GM10266 (cell line): ENCODE results near the gene CLSTN1.
"Not testable (repeated sequence)": the region's sequence is repeated elsewhere in the genome, so short reads cannot be mapped to it uniquely, and the experiment has no call there.

Experiments
- DNase-seq: peaks from one replicate; pipeline ENCODE4 v3.0.0; 2012; ENCODE audit errors: extremely low spot score
- CTCF ChIP-seq: IDR thresholded peaks from 2 replicates; pipeline ENCODE4 v1.5.1; 2012; ENCODE audit warnings: mild to moderate bottlenecking, low read depth; ENCODE audit not compliant: control insufficient read depth, insufficient read depth; ENCODE audit errors: missing control alignments

The CLSTN1 gene

GRCh38 chr1:9768983-9769382 is 54.8 kb downstream of the CLSTN1 start:
- no peak for DNase-seq
- no peak for TF ChIP-seq CTCF

GRCh38 chr1:9767964-9768668 is 55.6 kb downstream of the CLSTN1 start:
- TF ChIP-seq CTCF: no peak
- DNase-seq: no peak

- no peak for TF ChIP-seq CTCF
- DNase-seq: no peak
Observed at GRCh38 chr1:9766759-9767442, 56.9 kb downstream of the CLSTN1 start.

- TF ChIP-seq CTCF: no peak
- DNase-seq: no peak
Observed at GRCh38 chr1:9764550-9764949, 59.2 kb downstream of the CLSTN1 start.

- TF ChIP-seq CTCF: no peak
- DNase-seq: no peak
Observed at GRCh38 chr1:9763914-9764313, 59.9 kb downstream of the CLSTN1 start.

- not testable (repeated sequence) for DNase-seq
Observed at GRCh38 chr1:9762446-9762845, 61.3 kb downstream of the CLSTN1 start.

GRCh38 chr1:9761855-9762254 is 61.9 kb downstream of the CLSTN1 start:
- no peak for TF ChIP-seq CTCF
- no peak for DNase-seq
